ENCODE measurements around the gene EXOC3.
A peak's percentile ranks its signal among the peaks of the same experiment; 100 is the strongest.
"Not testable (repeated sequence)": the region's sequence is repeated elsewhere in the genome, so short reads cannot be mapped to it uniquely, and the experiment has no call there.

EXOC3 gene

DNA sequence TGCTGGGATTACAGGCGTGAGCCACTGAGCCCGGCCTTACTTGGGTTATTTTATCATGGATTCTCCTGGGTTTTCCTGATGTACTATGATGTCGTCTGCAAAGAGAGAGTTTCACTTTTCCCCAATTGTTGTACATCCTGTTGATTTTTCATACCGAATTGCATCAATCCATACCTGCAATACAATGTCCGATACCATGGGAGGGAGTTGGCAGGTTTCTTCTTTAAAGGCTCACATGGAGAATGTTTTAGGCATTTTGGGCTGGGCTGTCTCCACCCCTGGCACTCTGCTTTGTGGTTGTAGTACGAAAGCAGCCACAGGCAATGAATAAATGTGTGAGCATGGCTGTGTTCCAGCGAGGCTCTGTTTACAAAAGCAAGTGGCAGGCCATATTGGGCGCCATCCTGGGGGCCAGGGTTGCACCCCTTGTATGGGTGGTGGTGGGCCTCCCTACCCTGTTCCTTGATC lies 35.1 kb upstream of the EXOC3 start:
- no peak for DNase-seq

DNA sequence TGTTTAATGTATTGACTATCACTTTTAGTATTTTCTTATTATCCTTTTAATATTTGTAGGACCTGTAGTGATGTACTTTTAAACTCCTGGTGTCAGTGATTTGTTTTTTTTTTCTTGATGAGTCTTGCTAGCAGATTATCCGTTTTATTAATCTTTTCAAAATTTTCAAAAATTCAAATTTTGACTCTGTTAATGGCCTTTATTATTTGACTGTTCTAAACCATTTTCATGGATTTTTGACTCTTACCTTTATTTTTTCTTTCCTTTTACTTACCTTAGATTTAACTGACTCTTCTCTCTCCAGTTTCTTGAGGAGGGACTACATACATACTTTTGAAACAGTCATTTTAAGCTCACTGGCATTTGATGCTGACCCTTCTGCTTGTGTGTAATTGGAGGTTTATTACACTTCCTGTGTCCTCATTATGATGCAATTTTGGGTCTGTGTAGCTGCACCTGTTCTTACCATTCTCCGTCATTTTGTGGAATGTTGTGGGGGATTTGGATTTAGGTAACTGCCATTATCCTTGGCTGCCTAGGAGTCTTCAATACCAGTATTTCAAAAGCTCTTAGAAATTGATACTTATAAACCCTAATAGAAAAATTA lies 32.0 kb upstream of the EXOC3 start:
- DNase-seq = no peak

- DNase-seq = no peak
Observed at GRCh38 chr5:411728-412127, 31.2 kb upstream of the EXOC3 start.

- DNase-seq = not testable (repeated sequence)
Observed at GRCh38 chr5:414991-415927, 27.7 kb upstream of the EXOC3 start.

GRCh38 chr5:415928-416635 lies 26.9 kb upstream of the EXOC3 start:
- no peak for DNase-seq

DNA sequence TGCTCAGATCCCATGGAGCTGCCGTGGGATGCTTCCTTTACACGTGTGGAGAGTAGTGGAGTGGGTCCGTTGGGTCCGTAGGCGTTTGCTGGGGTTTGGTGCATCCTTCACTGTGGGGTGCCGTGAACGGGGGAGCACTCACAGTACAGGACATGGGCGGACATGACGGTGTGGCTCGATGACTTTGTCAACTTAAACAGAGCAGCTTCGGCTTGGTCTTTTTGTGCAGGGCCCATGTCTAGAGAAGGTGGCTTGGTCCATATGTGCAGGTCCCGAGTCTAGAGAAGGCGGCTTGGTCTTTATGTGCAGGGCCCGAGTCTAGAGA lies 26.4 kb upstream of the EXOC3 start:
- no peak for DNase-seq

DNA sequence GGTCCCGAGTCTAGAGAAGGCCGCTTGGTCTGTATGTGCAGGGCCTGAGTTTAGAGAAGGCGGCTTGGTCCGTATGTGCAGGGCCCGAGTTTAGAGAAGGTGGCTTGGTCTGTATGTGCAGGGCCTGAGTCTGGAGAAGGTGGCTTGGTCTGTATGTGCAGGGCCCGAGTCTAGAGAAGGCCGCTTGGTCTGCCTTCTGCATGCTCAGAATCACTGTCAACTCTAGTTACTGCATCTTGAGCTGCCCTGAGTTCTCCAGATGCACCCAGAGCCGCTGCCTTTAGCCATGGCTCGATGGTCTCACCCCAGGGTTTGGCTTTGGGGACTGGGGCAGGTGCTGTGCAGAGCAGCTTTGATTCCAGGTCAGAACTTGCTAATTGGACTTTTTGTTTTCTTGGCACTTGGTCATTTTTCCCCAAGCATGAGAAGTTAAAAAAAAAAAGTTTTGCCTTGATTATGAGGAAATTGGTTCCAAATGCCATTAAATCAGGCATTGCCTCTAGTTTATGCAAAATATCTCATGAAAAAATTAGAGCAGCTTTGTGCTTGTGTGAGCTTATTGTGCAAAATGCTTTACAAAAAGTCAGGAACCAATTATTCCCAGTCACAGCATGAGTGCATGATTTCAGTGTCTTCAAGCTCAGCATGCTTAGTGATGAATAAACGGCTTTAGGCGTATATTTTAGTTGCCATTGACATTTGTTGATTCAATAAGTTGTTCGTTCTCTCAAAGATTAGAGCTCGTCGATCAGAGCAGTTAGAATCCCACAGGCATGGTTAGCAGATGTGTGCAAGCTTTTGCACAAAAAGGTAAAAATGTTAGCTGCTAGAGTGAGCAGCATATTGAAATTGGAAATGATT lies 25.4 kb upstream of the EXOC3 start:
- DNase-seq = no peak

DNA sequence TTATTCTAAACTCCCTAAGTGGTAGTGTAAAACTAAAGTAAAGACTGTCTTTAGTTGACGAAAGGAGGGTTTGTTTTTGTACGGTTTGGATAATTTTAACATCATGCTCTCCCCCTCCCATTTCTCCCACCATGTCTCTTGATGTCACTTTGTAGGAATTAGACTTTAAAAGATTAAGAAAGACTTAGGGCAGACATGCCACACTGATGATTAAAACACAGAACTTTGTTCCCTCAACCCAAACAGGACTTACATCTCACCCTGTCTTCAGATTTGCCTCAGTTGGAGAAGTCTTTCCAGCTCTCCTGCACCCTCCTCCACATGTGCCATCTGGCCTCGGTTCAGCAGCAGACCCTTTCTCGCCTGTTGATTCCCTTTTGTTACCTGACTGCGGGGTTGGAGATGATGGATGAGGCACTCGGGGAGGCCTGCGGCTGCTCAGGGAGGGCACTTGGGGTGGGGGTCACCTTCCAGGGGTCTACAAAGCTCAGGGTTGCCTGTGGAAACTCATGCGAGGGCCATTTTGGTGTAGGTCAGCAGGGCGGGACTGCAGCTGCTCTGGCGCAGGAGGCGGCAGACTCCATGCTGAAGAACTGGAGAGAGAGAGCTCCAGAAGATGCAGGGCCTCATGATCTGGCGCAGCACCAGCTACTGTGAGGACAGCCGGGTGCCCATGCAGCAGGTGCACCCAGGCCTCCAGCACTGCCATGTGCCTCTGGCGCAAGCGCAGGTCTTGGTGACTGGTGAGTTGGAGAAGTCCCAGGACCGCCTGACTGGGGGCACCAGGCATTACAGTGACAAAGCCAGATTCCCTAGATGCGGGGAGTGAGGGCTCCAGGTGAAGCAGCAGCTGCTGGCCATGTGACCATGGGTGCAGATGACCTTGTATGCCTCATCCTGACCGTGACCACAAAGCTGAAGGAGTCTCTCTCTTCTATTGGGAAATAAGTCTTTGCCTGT lies 24.5 kb upstream of the EXOC3 start:
- no peak for DNase-seq

DNA sequence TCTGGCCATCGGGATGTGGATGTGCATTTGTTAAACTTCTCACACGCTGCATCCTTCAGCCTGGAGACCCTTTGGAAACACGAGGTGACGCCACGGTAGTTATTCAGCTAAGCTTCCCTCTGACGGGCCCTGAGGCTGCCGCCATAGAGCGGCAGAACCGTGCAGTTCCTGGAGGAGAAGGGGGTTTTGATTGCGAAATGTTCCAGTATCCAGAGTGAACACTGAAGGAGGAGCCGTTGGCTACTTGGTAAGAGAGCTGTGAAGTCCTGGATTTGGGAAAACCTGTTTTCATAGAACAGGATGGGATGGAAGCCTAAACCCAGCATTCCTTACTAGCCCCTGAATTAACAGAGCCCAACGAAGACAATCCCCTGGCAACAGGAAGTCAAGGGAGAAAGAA lies 23.0 kb upstream of the EXOC3 start:
- no peak for DNase-seq

- DNase-seq = no peak
Observed at GRCh38 chr5:420632-421286, 22.2 kb upstream of the EXOC3 start.

GRCh38 chr5:421287-421880 lies 21.6 kb upstream of the EXOC3 start:
- DNase-seq = no peak

DNA sequence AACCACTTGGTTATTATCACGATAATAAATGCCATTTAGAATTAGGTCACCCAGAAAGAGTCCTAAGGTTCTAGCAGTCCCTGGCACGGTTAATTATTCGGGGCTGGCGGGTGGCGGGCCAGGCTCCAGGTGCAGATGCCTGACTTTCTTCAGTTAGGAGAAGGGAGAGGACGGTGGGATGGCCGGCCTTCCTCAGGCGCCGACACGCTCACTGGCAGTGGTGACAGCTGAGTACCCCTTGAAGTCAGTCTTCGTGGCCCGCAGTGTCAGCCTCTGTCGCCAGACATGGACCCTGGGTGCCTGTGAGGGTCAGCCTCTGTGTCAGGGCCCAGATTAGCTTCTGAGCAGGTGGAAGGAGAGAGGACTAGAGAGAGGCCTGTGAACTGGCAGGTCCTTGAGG lies 21.1 kb upstream of the EXOC3 start:
- DNase-seq = no peak

DNA sequence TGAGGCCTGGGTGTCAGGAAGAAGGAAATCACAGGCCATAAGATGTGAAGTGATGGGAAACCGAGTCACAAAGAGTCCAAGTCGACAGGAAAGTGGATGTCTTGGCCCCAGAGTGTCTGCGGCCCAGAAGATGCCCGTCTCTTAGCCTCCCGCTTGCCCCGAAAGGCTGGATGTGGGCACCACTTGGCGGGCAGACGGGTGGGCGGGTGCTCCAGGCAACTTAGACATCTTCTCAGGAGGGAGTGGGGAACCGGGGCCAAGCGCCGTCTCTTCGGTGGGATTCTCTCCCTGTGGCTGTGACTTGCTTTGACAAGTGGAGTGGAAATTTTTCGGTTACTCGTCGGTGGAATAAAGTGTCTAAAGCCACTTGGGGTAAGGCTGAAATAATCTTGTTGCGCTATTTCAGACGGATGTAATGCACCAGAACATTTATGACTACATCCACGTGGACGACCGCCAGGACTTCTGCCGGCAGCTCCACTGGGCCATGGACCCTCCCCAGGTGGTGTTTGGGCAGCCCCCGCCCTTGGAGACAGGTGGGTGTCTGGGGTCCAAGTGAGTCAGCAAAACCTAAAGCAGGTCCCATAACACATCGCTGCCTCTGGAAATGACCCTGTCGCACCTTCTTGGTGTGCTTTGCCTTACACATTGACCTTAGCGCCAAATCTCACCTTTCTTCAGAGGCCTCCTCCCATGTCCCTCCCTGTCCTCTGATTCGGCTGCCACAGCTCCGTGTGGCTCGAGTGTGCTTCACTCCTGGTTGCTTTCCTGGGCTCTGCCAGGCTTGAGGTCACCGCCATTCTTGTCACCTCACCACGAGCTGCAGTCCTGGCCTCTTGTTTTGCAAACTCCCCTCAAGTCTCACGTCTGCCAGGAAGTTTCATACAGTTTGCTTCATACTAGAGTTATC lies 20.4 kb upstream of the EXOC3 start:
- no peak for DNase-seq

DNA sequence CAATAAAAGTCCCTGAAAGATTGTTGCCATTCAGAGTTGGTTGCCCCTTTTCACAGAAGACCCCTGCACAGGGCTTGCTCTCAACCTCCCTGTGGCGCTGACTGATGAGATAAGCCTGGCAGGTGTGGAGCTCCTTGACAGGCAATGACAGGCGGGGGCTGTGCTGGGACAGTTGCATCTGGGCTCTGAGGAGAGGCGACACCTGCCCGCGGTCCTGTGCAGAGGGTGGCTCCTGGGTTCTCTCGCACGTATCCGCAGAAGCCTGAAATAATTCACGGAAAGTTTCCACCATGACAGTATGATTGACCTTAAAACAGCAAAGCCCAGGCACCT lies 19.8 kb upstream of the EXOC3 start:
- DNase-seq = no peak

- no peak for DNase-seq
Observed at GRCh38 chr5:423626-424261, 19.2 kb upstream of the EXOC3 start.

DNA sequence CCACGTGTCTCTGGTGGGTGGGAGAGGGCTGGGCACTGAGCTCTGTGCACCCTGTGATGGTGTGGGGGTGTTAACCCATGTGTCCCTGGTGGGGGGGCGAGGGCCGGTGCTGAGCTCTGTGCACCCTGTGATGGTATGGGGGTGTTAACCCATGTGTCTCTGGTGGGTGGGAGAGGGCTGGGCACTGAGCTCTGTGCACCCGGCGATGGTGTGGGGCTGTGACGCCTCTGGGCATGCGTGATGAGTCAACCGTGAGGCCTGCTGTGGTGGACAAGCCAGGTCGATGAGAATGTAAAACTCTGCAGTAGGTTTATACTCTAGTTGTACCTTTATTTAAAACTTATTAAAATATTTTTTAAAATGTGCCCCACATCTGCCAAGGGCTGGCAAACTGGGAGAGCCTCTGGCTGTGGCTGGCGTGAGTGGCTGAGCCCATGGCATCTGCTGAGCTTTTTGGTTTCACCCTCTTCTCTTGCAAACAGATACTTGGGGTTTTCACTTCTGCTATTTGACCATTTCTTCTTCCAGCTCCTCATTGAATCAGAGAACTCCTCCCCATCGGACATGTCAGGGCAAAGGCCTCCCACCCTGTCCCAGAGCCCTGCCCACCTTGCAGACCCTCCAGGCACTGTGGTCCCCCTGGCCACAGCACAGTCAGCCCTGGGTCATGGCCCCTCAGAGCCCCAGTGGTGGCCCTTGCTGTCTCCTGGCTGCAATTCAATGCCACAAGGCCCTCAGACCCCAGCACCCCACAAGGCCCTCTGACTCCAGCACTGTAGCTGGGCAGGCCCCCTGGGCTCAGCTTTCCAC lies 18.5 kb upstream of the EXOC3 start:
- peak; percentile 37 to 44 for DNase-seq

DNA sequence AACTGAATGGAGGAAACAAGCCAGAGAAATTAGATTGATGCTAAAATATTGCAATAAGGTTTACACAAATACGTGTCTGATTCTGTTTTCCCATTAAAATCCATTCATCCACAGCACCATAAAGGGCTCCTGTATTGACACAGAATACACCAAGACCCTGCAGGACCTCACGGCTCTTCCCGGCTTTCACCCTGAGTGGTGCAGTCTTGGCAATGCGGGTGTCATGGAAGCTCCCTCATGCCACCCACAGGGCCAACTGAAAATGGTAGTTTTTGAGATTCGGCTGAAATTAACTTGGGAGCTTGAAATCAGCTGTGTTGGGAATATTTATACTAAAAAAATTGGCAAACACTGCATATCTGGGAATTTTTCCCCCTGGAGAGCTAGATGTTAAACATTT lies 17.3 kb upstream of the EXOC3 start:
- peak in 1 of 2 donors; percentile 36 for DNase-seq

DNA sequence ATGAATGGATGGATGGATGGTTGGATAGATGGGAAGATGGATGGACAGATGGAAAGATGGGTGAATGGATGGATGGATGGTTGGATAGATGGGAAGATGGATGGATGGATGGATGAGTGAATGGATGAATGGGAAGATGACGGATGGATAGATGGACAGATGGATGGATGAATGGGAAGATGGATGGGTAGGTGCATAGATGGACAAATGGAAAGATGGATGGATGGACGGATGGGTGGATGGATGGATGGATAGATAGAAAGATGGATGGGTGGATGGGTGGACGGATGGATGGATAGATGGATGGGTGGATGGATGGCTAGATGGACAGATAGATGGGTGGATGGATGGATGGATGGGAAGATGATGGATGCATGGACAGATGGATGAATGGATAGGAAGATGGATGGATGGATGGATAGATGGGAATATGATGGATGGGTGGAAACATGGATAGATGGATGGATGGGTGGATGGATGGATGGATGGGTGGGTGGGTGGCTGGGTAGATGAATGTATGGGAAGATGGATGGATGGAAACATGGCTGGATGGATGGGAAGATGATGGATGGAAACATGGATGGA lies 16.5 kb upstream of the EXOC3 start:
- DNase-seq = no peak
